HepG2 (cell line): ENCODE data around the gene KRTAP1-1. TPM values are rescaled to one million over a fixed set of nuclear protein-coding genes. Genes with fewer than 3 reads are reported as not detected.

ENCODE experiments used
- ATAC-seq: fragments of 200-7000 bp; cut with Tn5 transposase; 3 replicates; pipeline ENCODE4 v1.9.1; 2020; ENCODE audit warnings: mild to moderate bottlenecking, moderate library complexity
- BruUV-seq: library from RNA; stranded (reverse); fragments of 400-500 nt; replicated peaks from 2 replicates; lab custom pipeline; 2021; lab: Mats Ljungman, UMichigan
- CTCF ChIA-PET: fragments of 300-600 bp; formaldehyde crosslinking; extraction: SDS; loops from one replicate; lab custom pipeline; 2021; ENCODE audit warnings: low total read pairs, inconsistent platforms, low intra/inter-chr PET ratio; lab: Yijun Ruan, JAX
- POLR2A ChIA-PET: fragments of 350-600 bp; sonication (Branson Sonifier 250); formaldehyde crosslinking; loops from one replicate; lab custom pipeline; 2020; ENCODE audit warnings: antibody characterized with exemption, inconsistent platforms; lab: Yijun Ruan, JAX
- DNase-seq: peaks from one replicate; pipeline ENCODE4 v3.0.0-alpha.2; 2015; ENCODE audit warnings: low spot score
- FAIRE-seq: peaks from 3 replicates; lab custom pipeline; 2011; peaks lifted over from hg19 to GRCh38; lab: Jason Lieb, UNC
- H2AFZ ChIP-seq: one replicate; pipeline ENCODE4 v1.6.1; 2011; ENCODE audit warnings: low read length, inconsistent platforms
- H3K27ac ChIP-seq: fragments of 300-600 bp; 3 replicates; pipeline ENCODE4 v1.8.0; 2011; ENCODE audit warnings: mixed run types, mild to moderate bottlenecking, mixed read lengths, low read length, inconsistent platforms; ENCODE audit not compliant: insufficient read depth; ENCODE audit errors: extremely low read length
- H3K27me3 ChIP-seq, 2 experiments: fragments of 200-600 bp in 1 of 2; 2 replicates in 1 of 2; 3 replicates in 1 of 2; pipeline versions ENCODE4 v1.6.0 to v1.8.0; 2011; ENCODE audit warnings: low read length in 2 of 2, mild to moderate bottlenecking in 2 of 2, moderate library complexity in 2 of 2, inconsistent platforms in 1 of 2; ENCODE audit not compliant: insufficient read depth in 2 of 2, control insufficient read depth in 1 of 2
- H3K36me3 ChIP-seq, 2 experiments: fragments of 200-600 bp in 1 of 2; replicated peaks in 1 of 2; 2 replicates in 1 of 2; 3 replicates in 1 of 2; pipeline versions ENCODE4 v1.5.1 to v1.8.0; 2011; ENCODE audit warnings: low read length in 2 of 2, inconsistent platforms in 1 of 2; ENCODE audit not compliant: insufficient read depth in 2 of 2, control insufficient read depth in 1 of 2
- H3K4me1 ChIP-seq: 2 replicates; pipeline ENCODE4 v1.5.1; 2012; ENCODE audit warnings: low read length, inconsistent platforms; ENCODE audit not compliant: insufficient read depth
- H3K4me2 ChIP-seq: 2 replicates; pipeline ENCODE4 v1.6.0; 2011; ENCODE audit warnings: low read depth, low read length, inconsistent platforms
- H3K4me3 ChIP-seq, 3 experiments: fragments of 200-600 bp in 1 of 3; sonication (generic), shearing (Covaris generic) in 1 of 3; replicated peaks in 1 of 3; 2 replicates each; pipeline ENCODE4 v1.5.1; 2011 to 2016; ENCODE audit warnings: low read length in 3 of 3, inconsistent platforms in 2 of 3, low read depth in 2 of 3, mild to moderate bottlenecking in 2 of 3, control low read depth in 1 of 3, mixed read lengths in 1 of 3; ENCODE audit not compliant: insufficient read depth in 1 of 3
- H3K79me2 ChIP-seq: one replicate; pipeline ENCODE4 v1.6.1; 2011; ENCODE audit warnings: low read length, inconsistent platforms; ENCODE audit not compliant: insufficient read depth
- H3K9ac ChIP-seq: 2 replicates; pipeline ENCODE4 v1.6.0; 2011; ENCODE audit warnings: mild to moderate bottlenecking, low read depth, low read length, inconsistent platforms; ENCODE audit not compliant: insufficient read depth
- H3K9me3 ChIP-seq: 2 replicates; pipeline ENCODE4 v1.5.1; 2012; ENCODE audit warnings: mild to moderate bottlenecking, low read length
- H4K20me1 ChIP-seq: 2 replicates; pipeline ENCODE4 v1.6.0; 2011; ENCODE audit warnings: inconsistent platforms, mild to moderate bottlenecking, low read length, moderate library complexity; ENCODE audit not compliant: insufficient read depth
- CBFB ChIP-seq: sonication (generic); formaldehyde crosslinking; IDR thresholded peaks from 2 replicates; pipeline ENCODE4 v1.4.0; 2020; ENCODE audit warnings: missing genetic modification reagents
- KDM2A ChIP-seq: sonication (generic); formaldehyde crosslinking; IDR thresholded peaks from 2 replicates; pipeline ENCODE4 v1.4.0; 2020; ENCODE audit warnings: low read depth, missing genetic modification reagents, borderline replicate concordance
- ZNF484 ChIP-seq: sonication (generic); formaldehyde crosslinking; IDR thresholded peaks from 2 replicates; pipeline ENCODE4 v1.5.1; 2020; ENCODE audit warnings: mild to moderate bottlenecking, low read depth, missing genetic modification reagents, borderline replicate concordance
- ZNF547 ChIP-seq: sonication (generic); formaldehyde crosslinking; IDR thresholded peaks from 2 replicates; pipeline ENCODE4 v1.5.1; 2020; ENCODE audit warnings: mild to moderate bottlenecking, missing genetic modification reagents
- ZNF550 ChIP-seq: sonication (generic); formaldehyde crosslinking; IDR thresholded peaks from 2 replicates; pipeline ENCODE4 v1.4.0; 2020; ENCODE audit warnings: mild to moderate bottlenecking, missing genetic modification reagents, borderline replicate concordance
- ZSCAN21 ChIP-seq: sonication (generic); formaldehyde crosslinking; IDR thresholded peaks from 2 replicates; pipeline ENCODE4 v1.8.0; 2022; ENCODE audit warnings: mild to moderate bottlenecking, missing genetic modification reagents, moderate library complexity, borderline replicate concordance
- WGBS: methylation state at CpG from one replicate; pipeline ENCODE4 v1.1.6; 2017; ENCODE audit warnings: low lambda C conversion rate; 5-methylcytosine and 5-hydroxymethylcytosine counted together
- in situ Hi-C: cut with HindIII; loops from 2 replicates; pipeline ENCODE4 v1.10.0; 2017; ENCODE audit warnings: low pct_unique_long_range_greater_than_20kb; ENCODE audit not compliant: extremely low pct_ligation_motif_present
- intact Hi-C: fragments of 100-400 bp; cut with micrococcal nuclease; formaldehyde crosslinking; loops from one replicate; pipeline ENCODE4 v1.10.0; 2022; ENCODE audit not compliant: unreplicated experiment
- polyA plus RNA-seq, 8 experiments: library from polyadenylated mRNA; depleted of rRNA in 3 of 8; stranded (reverse) in 7 of 8; unstranded in 1 of 8; fragments of >200 nt; fragmentation: Illumina TruSeq in 4 of 8; extraction: Trizol in 4 of 8; gene quantifications; 2 replicates each; pipeline versions ENCODE4 v1.2.1 to v1.2.3, GENCODE V29; 2011 to 2016; ENCODE audit warnings: low read depth in 4 of 8, missing spikeins in 1 of 8, mixed read lengths in 1 of 8; ENCODE audit not compliant: insufficient read depth in 1 of 8
- total RNA-seq, 5 experiments: library from RNA; depleted of rRNA; stranded (reverse); fragments of >200 nt; fragmentation: Illumina TruSeq; extraction: Trizol; gene quantifications; 2 replicates each; pipeline ENCODE4 v1.2.3, GENCODE V29; 2016; ENCODE audit warnings: low read depth in 1 of 5
- TF ChIP-seq, protein P1 (sequence below): IDR thresholded peaks from 2 replicates; pipeline ENCODE4 v1.6.1; 2016
- TF ChIP-seq, protein P2 (sequence below): sonication (generic); formaldehyde crosslinking; IDR thresholded peaks from 2 replicates; pipeline ENCODE4 v1.5.1; 2020; ENCODE audit warnings: mild to moderate bottlenecking, moderate library complexity, missing genetic modification reagents
- TF ChIP-seq, protein P3 (sequence below): sonication (generic); formaldehyde crosslinking; IDR thresholded peaks from 2 replicates; pipeline ENCODE4 v1.9.0; 2021; ENCODE audit warnings: mild to moderate bottlenecking, missing genetic modification reagents

Gene KRTAP1-1
- total and polyA plus RNA-seq, 2 of the 13 experiments (the other 11 are each of a cell fraction or from before 2014, with no cell fraction given): not detected

DNA sequence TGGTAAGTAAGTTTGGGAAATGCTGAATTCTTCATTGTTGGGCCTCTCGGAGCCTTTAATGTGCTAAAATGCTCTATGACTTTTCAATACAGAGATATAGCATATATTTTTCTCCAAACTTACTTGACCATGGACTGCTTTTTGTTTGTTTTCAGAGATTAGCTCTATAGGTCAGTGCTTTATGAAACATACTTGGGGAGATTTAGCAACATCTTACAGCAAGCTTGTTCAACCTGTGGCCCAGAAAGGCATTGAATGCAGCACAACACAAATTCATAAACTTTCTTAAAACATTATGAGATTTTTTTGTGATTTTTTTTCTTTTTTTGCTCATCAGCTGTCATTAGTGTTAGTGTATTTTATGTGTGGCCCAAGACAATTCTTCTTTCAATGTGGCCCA lies 31.3 kb downstream of the KRTAP1-1 start (continued):
- TF ChIP-seq CBFB (CRISPR knock-in tag) (no peak), KDM2A (no peak), ZNF484 (CRISPR knock-in tag) (no peak), ZNF550 (CRISPR knock-in tag) (no peak), ZNF547 (CRISPR knock-in tag) (no peak), ZSCAN21 (CRISPR knock-in tag) (no peak)
- TF ChIP-seq, protein P1, sequence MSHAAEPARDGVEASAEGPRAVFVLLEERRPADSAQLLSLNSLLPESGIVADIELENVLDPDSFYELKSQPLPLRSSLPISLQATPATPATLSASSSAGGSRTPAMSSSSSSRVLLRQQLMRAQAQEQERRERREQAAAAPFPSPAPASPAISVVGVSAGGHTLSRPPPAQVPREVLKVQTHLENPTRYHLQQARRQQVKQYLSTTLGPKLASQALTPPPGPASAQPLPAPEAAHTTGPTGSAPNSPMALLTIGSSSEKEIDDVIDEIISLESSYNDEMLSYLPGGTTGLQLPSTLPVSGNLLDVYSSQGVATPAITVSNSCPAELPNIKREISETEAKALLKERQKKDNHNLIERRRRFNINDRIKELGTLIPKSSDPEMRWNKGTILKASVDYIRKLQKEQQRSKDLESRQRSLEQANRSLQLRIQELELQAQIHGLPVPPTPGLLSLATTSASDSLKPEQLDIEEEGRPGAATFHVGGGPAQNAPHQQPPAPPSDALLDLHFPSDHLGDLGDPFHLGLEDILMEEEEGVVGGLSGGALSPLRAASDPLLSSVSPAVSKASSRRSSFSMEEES (CRISPR knock-in tag): no peak
- TF ChIP-seq, protein P2, sequence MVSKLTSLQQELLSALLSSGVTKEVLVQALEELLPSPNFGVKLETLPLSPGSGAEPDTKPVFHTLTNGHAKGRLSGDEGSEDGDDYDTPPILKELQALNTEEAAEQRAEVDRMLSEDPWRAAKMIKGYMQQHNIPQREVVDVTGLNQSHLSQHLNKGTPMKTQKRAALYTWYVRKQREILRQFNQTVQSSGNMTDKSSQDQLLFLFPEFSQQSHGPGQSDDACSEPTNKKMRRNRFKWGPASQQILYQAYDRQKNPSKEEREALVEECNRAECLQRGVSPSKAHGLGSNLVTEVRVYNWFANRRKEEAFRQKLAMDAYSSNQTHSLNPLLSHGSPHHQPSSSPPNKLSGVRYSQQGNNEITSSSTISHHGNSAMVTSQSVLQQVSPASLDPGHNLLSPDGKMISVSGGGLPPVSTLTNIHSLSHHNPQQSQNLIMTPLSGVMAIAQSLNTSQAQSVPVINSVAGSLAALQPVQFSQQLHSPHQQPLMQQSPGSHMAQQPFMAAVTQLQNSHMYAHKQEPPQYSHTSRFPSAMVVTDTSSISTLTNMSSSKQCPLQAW: no peak

DNA sequence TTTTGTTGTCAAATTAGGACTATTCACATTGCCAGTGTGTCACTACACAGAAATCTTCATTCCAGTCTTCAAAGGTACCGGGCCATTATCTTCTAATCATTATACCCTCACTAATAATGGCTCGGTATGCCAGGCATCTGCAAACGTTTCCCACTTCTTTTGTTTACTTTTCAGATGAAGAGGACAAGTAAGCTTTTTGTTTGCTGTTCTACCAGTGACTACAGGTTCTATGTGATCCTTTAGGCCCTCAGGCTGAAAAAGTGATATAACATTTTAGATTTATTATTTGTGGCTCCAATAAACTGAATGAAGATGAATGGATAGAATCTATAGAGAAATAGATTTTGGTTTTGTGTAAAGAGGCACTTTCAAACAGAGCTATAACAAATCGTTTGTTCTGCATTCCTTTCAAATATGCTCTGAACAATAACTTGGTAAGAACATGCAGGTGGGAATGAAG lies 31.9 kb downstream of the KRTAP1-1 start:
- ChIA-PET CTCF (no interaction called here), POLR2A (interaction anchor here (0.9 to 2.1 kb wide), 5 partner anchors 11 to 107 kb away, joined by 3 to 15 read pairs (median 7); no protein-coding TSS in a partner anchor)
- in situ Hi-C loops: loop anchor here (5.0 kb wide), 1 partner anchor 48 kb away; the partner anchor contains the start of gene KRTAP2-2
- ATAC-seq (peak; percentile 96), FAIRE-seq (peak; percentile 79), DNase-seq (peak; percentile 99)
- Histone ChIP-seq H3K36me3 (no peaks in the 10 kb centered on the region), H3K27ac (peak overlapping the region; percentile 70), H3K9ac (peak overlapping the region; percentile 55), H2AFZ (no peak overlapping the region), H3K79me2 (no peaks in the 10 kb centered on the region), H4K20me1 (no peaks in the 10 kb centered on the region), H3K4me1 (peaks cover 66% of the 10 kb centered on the region), H3K27me3 (no peaks in the 10 kb centered on the region), H3K9me3 (no peaks in the 10 kb centered on the region), H3K4me2 (peak overlapping the region; percentile 36), H3K4me3 (no peak overlapping the region; a peak in 1 of 6 replicates)
- BruUV-seq: no TSS peak
- intact Hi-C loops: loop anchor here (1.0 to 5.0 kb wide), 3 partner anchors 49 to 102 kb away; no protein-coding TSS in a partner anchor
- WGBS: 0% methylated on average over 4 of the region's 4 CpGs
- TF ChIP-seq, protein P3, sequence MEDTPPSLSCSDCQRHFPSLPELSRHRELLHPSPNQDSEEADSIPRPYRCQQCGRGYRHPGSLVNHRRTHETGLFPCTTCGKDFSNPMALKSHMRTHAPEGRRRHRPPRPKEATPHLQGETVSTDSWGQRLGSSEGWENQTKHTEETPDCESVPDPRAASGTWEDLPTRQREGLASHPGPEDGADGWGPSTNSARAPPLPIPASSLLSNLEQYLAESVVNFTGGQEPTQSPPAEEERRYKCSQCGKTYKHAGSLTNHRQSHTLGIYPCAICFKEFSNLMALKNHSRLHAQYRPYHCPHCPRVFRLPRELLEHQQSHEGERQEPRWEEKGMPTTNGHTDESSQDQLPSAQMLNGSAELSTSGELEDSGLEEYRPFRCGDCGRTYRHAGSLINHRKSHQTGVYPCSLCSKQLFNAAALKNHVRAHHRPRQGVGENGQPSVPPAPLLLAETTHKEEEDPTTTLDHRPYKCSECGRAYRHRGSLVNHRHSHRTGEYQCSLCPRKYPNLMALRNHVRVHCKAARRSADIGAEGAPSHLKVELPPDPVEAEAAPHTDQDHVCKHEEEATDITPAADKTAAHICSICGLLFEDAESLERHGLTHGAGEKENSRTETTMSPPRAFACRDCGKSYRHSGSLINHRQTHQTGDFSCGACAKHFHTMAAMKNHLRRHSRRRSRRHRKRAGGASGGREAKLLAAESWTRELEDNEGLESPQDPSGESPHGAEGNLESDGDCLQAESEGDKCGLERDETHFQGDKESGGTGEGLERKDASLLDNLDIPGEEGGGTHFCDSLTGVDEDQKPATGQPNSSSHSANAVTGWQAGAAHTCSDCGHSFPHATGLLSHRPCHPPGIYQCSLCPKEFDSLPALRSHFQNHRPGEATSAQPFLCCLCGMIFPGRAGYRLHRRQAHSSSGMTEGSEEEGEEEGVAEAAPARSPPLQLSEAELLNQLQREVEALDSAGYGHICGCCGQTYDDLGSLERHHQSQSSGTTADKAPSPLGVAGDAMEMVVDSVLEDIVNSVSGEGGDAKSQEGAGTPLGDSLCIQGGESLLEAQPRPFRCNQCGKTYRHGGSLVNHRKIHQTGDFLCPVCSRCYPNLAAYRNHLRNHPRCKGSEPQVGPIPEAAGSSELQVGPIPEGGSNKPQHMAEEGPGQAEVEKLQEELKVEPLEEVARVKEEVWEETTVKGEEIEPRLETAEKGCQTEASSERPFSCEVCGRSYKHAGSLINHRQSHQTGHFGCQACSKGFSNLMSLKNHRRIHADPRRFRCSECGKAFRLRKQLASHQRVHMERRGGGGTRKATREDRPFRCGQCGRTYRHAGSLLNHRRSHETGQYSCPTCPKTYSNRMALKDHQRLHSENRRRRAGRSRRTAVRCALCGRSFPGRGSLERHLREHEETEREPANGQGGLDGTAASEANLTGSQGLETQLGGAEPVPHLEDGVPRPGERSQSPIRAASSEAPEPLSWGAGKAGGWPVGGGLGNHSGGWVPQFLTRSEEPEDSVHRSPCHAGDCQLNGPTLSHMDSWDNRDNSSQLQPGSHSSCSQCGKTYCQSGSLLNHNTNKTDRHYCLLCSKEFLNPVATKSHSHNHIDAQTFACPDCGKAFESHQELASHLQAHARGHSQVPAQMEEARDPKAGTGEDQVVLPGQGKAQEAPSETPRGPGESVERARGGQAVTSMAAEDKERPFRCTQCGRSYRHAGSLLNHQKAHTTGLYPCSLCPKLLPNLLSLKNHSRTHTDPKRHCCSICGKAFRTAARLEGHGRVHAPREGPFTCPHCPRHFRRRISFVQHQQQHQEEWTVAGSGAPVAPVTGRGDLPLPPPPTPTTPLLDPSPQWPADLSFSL: no peak
